ENCODE data around the gene ELMOD3. TPM values are rescaled to one million over a fixed set of nuclear protein-coding genes. Genes with fewer than 3 reads are reported as not detected.

Gene ELMOD3
- total and polyA plus RNA-seq, 8 donors, result 3.9 to 22.9 (median 8.0) TPM

- no peak for FAIRE-seq
- intact Hi-C loops (cut with DNase I), result no loop called here
Measured at GRCh38 chr2:85369500-85369899, 14.9 kb downstream of the ELMOD3 start.

GRCh38 chr2:85371045-85371444 lies 16.5 kb downstream of the ELMOD3 start:
- no peak for TF ChIP-seq CTCF (IDR thresholded peaks at IDR 0.05)
- DNase-seq, result no peak
- ATAC-seq, result peak in 1 of 4 donors; percentile 27
- Histone ChIP-seq H3K36me3 (no peaks in the 10 kb centered on the region), H3K4me1 (no peaks in the 10 kb centered on the region), H3K9me3 (no peaks in the 10 kb centered on the region), H3K27ac (no peak overlapping the region), H3K27me3 (no peaks in the 10 kb centered on the region), H3K4me3 (no peak overlapping the region)
- 95% methylated on average over 11 of the region's 11 CpGs for WGBS, 2 donors
- FAIRE-seq, result no peak
- intact Hi-C loops (cut with DNase I), result no loop called here

More at GRCh38 chr2:85369500-85369899, 14.9 kb downstream of the ELMOD3 start:
- 78 to 79% methylated on average over 5 of the region's 5 CpGs for WGBS, 2 donors
- no peaks in the 10 kb centered on the region for H3K9me3 ChIP-seq
- DNase-seq, result no peak
- peak in 2 of 4 donors; percentile 25 to 41 for ATAC-seq
- H3K27me3 ChIP-seq, result no peaks in the 10 kb centered on the region
- H3K4me1 ChIP-seq, result no peaks in the 10 kb centered on the region
- H3K36me3 ChIP-seq, result no peaks in the 10 kb centered on the region
- no peak overlapping the region for H3K27ac ChIP-seq
- TF ChIP-seq CTCF (IDR thresholded peaks at IDR 0.05), result no peak
- H3K4me3 ChIP-seq, result no peak overlapping the region

GRCh38 chr2:85376291-85377065 lies 21.9 kb downstream of the ELMOD3 start:
- FAIRE-seq, result no peak
- TF ChIP-seq CTCF (IDR thresholded peaks at IDR 0.05), result no peak
- Histone ChIP-seq H3K27me3 (no peaks in the 10 kb centered on the region), H3K4me1 (no peaks in the 10 kb centered on the region), H3K4me3 (no peak overlapping the region), H3K9me3 (no peaks in the 10 kb centered on the region), H3K36me3 (peaks cover 0 to 21% (median 4%) of the 10 kb centered on the region in 3 donors), H3K27ac (no peak overlapping the region)
- no peak for ATAC-seq
- intact Hi-C loops (cut with DNase I), result no loop called here
- 92 to 94% methylated on average over 5 of the region's 5 CpGs for WGBS, 2 donors
- no peak for DNase-seq

GRCh38 chr2:85377083-85377482 lies 22.5 kb downstream of the ELMOD3 start:
- Histone ChIP-seq H3K4me3 (no peak overlapping the region), H3K36me3 (peaks cover 0 to 21% (median 4%) of the 10 kb centered on the region in 3 donors), H3K9me3 (no peaks in the 10 kb centered on the region), H3K4me1 (no peaks in the 10 kb centered on the region), H3K27ac (no peak overlapping the region), H3K27me3 (no peaks in the 10 kb centered on the region)
- FAIRE-seq (no peak), ATAC-seq (no peak), DNase-seq (no peak)
- WGBS, 2 donors, result 93 to 97% methylated on average over 11 of the region's 11 CpGs
- TF ChIP-seq CTCF (IDR thresholded peaks at IDR 0.05), result no peak
- intact Hi-C loops (cut with DNase I), result no loop called here

GRCh38 chr2:85378257-85378656 lies 23.7 kb downstream of the ELMOD3 start:
- intact Hi-C loops (cut with DNase I), result no loop called here
- no peak for TF ChIP-seq CTCF (IDR thresholded peaks at IDR 0.05)
- ATAC-seq, result no peak
- Histone ChIP-seq H3K4me1 (no peaks in the 10 kb centered on the region), H3K36me3 (peaks cover 0 to 21% (median 4%) of the 10 kb centered on the region in 3 donors), H3K27me3 (no peaks in the 10 kb centered on the region), H3K27ac (no peak overlapping the region), H3K9me3 (no peaks in the 10 kb centered on the region), H3K4me3 (no peak overlapping the region)
- no peak for FAIRE-seq
- DNase-seq, result no peak
- WGBS, 2 donors, result 90 to 91% methylated on average over 5 of the region's 5 CpGs

All from pancreas (tissue), 10 donors.